Measurements from ENCODE around the gene HOXB9.

Gene HOXB9

GRCh38 chr17:48626245-48627117 is at the start of gene HOXB9:
Gene HOXB9 (minus strand): TSS chr17:48626358. CDS start chr17:48626269, 89 bp downstream.
- TF ChIP-seq EZH2 (optimal IDR thresholded peaks at IDR 0.05; ENCODE audit: low read depth, low read length) (no peak), CTCF (IDR thresholded peaks at IDR 0.05; ENCODE audit: low read length) (no peak), EZH2phosphoT487 (IDR thresholded peaks at IDR 0.05; ENCODE audit: low read length) (no peak)
- Histone ChIP-seq H3F3A (ENCODE audit: insufficient read depth, low read length) (no peaks in the 10 kb centered on the region), H3K9me3 (replicated peaks; ENCODE audit: insufficient read depth, low read length) (no peaks in the 10 kb centered on the region), H3K27ac (ENCODE audit: low read length) (no peak within 1 kb of the TSS), H3K79me2 (ENCODE audit: low read length) (no peaks in the 10 kb centered on the region), H3K4me1 (ENCODE audit: low read length) (no peaks in the 10 kb centered on the region), H4K20me1 (ENCODE audit: insufficient read depth, low read length) (no peaks in the 10 kb centered on the region), H3K4me2 (ENCODE audit: low read depth, low read length) (peak within 1 kb of the TSS; percentile 91), H3K9me2 (replicated peaks; ENCODE audit: insufficient read depth, low read length) (no peaks in the 10 kb centered on the region), H3K36me3 (replicated peaks; ENCODE audit: insufficient read depth, low read length) (no peaks in the 10 kb centered on the region), H3K27me3 (replicated peaks; ENCODE audit: insufficient read depth, low read length) (peaks cover 88% of the 10 kb centered on the region), H3K4me3 (ENCODE audit: low read length) (peak within 1 kb of the TSS; percentile 52), H2AFZ (ENCODE audit: low read length) (peak within 1 kb of the TSS; percentile 25), H3K9ac (ENCODE audit: low read length) (no peak within 1 kb of the TSS; the same call in 1 of the 2 replicates)
- no peak for DNase-seq

GRCh38 chr17:48672340-48672739 is 46.2 kb upstream of the HOXB9 start:
- Histone ChIP-seq H3F3A (ENCODE audit: insufficient read depth, low read length) (no peaks in the 10 kb centered on the region), H3K36me3 (replicated peaks; ENCODE audit: insufficient read depth, low read length) (no peaks in the 10 kb centered on the region), H3K9ac (ENCODE audit: low read length) (no peak overlapping the region), H2AFZ (ENCODE audit: low read length) (no peak overlapping the region), H3K4me2 (ENCODE audit: low read depth, low read length) (no peak overlapping the region), H3K27ac (ENCODE audit: low read length) (no peak overlapping the region), H3K4me3 (ENCODE audit: low read length) (no peak overlapping the region), H3K79me2 (ENCODE audit: low read length) (no peaks in the 10 kb centered on the region), H3K9me2 (replicated peaks; ENCODE audit: insufficient read depth, low read length) (no peaks in the 10 kb centered on the region), H3K9me3 (replicated peaks; ENCODE audit: insufficient read depth, low read length) (no peaks in the 10 kb centered on the region), H3K4me1 (ENCODE audit: low read length) (no peaks in the 10 kb centered on the region), H3K27me3 (replicated peaks; ENCODE audit: insufficient read depth, low read length) (peaks cover 2% of the 10 kb centered on the region; the same call in 1 of the 2 replicates), H4K20me1 (ENCODE audit: insufficient read depth, low read length) (no peaks in the 10 kb centered on the region)
- no peak for DNase-seq
- TF ChIP-seq CTCF (IDR thresholded peaks at IDR 0.05; ENCODE audit: low read length), result no peak
- TF ChIP-seq EZH2 (optimal IDR thresholded peaks at IDR 0.05; ENCODE audit: low read depth, low read length), result no peak
- no peak for TF ChIP-seq EZH2phosphoT487 (IDR thresholded peaks at IDR 0.05; ENCODE audit: low read length)

GRCh38 chr17:48671697-48672171 is 45.6 kb upstream of the HOXB9 start:
- Histone ChIP-seq H3K9me3 (replicated peaks; ENCODE audit: insufficient read depth, low read length) (no peaks in the 10 kb centered on the region), H4K20me1 (ENCODE audit: insufficient read depth, low read length) (no peaks in the 10 kb centered on the region), H3K36me3 (replicated peaks; ENCODE audit: insufficient read depth, low read length) (no peaks in the 10 kb centered on the region), H3K27ac (ENCODE audit: low read length) (no peak overlapping the region), H3F3A (ENCODE audit: insufficient read depth, low read length) (no peaks in the 10 kb centered on the region), H2AFZ (ENCODE audit: low read length) (peak overlapping the region; percentile 42), H3K4me3 (ENCODE audit: low read length) (peak overlapping the region; percentile 14; the same call in 1 of the 2 replicates), H3K79me2 (ENCODE audit: low read length) (no peaks in the 10 kb centered on the region), H3K9me2 (replicated peaks; ENCODE audit: insufficient read depth, low read length) (no peaks in the 10 kb centered on the region), H3K4me2 (ENCODE audit: low read depth, low read length) (peak overlapping the region; percentile 42; the same call in 1 of the 2 replicates), H3K27me3 (replicated peaks; ENCODE audit: insufficient read depth, low read length) (no peaks in the 10 kb centered on the region; the same call in 1 of the 2 replicates), H3K4me1 (ENCODE audit: low read length) (no peaks in the 10 kb centered on the region), H3K9ac (ENCODE audit: low read length) (no peak overlapping the region)
- DNase-seq, result peak; percentile 63
- TF ChIP-seq EZH2 (optimal IDR thresholded peaks at IDR 0.05; ENCODE audit: low read depth, low read length) (no peak), CTCF (IDR thresholded peaks at IDR 0.05; ENCODE audit: low read length) (peak; percentile 81)

Measured in MM.1S (cell line).